Measurements from ENCODE around the gene GAS2L2. TPM values are rescaled to one million over a fixed set of nuclear protein-coding genes. Genes with fewer than 3 reads are reported as not detected.
"Not testable (repeated sequence)": the region's sequence is repeated elsewhere in the genome, so short reads cannot be mapped to it uniquely, and the experiment has no call there.

Gene GAS2L2
- total RNA-seq, 2 experiments from 2014 or later, result 0.27 to 0.34 TPM

DNA sequence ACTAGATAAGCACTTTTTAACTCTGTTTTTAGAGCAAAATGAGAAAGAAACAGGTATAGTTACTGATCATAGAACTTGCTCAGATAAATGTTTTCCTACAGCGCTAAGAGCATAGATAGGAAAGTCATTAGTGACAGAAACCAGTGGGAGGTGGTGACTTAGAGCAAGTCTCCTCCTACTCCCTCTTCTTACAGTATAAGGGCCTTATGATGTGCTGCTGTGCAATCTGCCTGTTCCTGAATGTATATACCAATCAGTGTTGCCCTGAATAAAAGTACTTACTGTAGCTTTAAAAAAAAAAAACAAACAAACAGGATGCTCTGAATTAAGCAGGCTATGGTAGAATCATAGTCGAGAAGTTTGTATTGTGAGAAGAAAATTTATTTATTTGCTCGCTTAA, 44.9 kb downstream of the GAS2L2 start:
- CTCF ChIA-PET, result no interaction called here
- Mint-ChIP-seq H3K27me3 (no peaks in the 10 kb centered on the region), H3K4me3 (no peak overlapping the region), H3K4me1 (ENCODE audit: low read depth) (peaks cover 26% of the 10 kb centered on the region), H3K36me3 (ENCODE audit: low read depth) (peaks cover 27% of the 10 kb centered on the region), H3K27ac (no peak overlapping the region), H3K9me3 (no peaks in the 10 kb centered on the region)
- DNase-seq (no peak), ATAC-seq (peak; percentile 58)
- POLR2A ChIA-PET, result no interaction called here
- intact Hi-C loops (cut with micrococcal nuclease), result no loop called here
- TF ChIP-seq, protein P1, sequence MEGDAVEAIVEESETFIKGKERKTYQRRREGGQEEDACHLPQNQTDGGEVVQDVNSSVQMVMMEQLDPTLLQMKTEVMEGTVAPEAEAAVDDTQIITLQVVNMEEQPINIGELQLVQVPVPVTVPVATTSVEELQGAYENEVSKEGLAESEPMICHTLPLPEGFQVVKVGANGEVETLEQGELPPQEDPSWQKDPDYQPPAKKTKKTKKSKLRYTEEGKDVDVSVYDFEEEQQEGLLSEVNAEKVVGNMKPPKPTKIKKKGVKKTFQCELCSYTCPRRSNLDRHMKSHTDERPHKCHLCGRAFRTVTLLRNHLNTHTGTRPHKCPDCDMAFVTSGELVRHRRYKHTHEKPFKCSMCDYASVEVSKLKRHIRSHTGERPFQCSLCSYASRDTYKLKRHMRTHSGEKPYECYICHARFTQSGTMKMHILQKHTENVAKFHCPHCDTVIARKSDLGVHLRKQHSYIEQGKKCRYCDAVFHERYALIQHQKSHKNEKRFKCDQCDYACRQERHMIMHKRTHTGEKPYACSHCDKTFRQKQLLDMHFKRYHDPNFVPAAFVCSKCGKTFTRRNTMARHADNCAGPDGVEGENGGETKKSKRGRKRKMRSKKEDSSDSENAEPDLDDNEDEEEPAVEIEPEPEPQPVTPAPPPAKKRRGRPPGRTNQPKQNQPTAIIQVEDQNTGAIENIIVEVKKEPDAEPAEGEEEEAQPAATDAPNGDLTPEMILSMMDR (IDR thresholded peaks at IDR 0.05), result no peak

DNA sequence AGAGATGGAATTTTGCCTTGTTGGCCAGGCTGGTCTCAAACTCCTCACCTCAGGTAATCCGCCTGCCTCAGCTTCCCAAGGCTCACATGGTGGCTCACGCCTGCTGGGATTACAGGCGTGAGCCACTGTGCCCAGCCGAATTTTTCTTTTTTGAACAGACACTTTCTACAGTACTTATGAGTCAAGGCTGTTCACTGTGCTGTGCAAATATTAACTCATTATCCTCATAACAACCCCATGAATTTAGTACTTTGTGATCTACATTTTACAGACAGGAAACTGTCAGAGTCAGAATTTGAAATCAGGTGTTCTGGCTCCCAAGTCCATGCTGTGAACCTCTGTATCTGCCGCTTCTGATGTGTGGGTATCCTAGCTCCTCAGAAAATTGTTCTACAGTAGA, 47.3 kb downstream of the GAS2L2 start:
- H3K36me3 Mint-ChIP-seq (ENCODE audit: low read depth), result peaks cover 34% of the 10 kb centered on the region
- DNase-seq, result no peak

DNA sequence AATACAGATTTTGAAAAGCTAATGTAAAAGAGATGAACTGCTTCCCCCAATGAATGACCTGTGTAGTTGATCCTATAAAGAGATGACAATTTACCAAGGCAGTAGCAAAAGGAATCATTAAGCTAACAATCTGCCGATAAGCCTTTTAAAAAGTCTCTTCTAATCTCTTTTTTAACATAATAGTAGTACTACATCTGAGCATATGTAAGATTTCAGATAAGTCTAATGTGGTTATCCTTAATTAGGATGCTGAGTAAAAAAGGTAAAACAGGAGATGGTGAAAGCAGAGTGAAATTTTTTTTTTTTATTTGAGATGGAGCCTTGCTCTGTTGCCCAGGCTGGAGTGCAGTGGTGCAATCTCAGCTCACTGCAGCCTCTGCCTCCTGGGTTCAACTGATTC, 47.8 kb downstream of the GAS2L2 start:
- Mint-ChIP-seq H3K4me3 (no peak overlapping the region), H3K9me3 (no peaks in the 10 kb centered on the region), H3K27me3 (no peaks in the 10 kb centered on the region), H3K4me1 (ENCODE audit: low read depth) (peaks cover 22% of the 10 kb centered on the region), H3K27ac (no peak overlapping the region), H3K36me3 (ENCODE audit: low read depth) (peaks cover 30% of the 10 kb centered on the region)
- TF ChIP-seq, protein P1 (IDR thresholded peaks at IDR 0.05), result no peak
- CTCF ChIA-PET, result interaction anchor here (1.1 to 2.1 kb wide), 2 partner anchors 10 to 42 kb away, joined by 5 read pairs; no protein-coding TSS in a partner anchor
- intact Hi-C loops (cut with micrococcal nuclease), result no loop called here
- DNase-seq (no peak), ATAC-seq (no peak)
- POLR2A ChIA-PET, result interaction anchor here (0.7 to 1.3 kb wide), 2 partner anchors 13 to 20 kb away, joined by 3 read pairs; no protein-coding TSS in a partner anchor

More for the DNA sequence above, 47.3 kb downstream of the GAS2L2 start:
- Mint-ChIP-seq H3K27me3 (no peaks in the 10 kb centered on the region), H3K4me3 (no peak overlapping the region), H3K4me1 (ENCODE audit: low read depth) (peaks cover 25% of the 10 kb centered on the region), H3K9me3 (no peaks in the 10 kb centered on the region), H3K27ac (no peak overlapping the region)
- ATAC-seq, result no peak
- TF ChIP-seq, protein P1 (IDR thresholded peaks at IDR 0.05), result no peak
- ChIA-PET POLR2A (interaction anchor here (0.7 to 1.3 kb wide), 2 partner anchors 12 to 20 kb away, joined by 3 read pairs; no protein-coding TSS in a partner anchor), CTCF (interaction anchor here (1.1 kb wide), 1 partner anchor 10 kb away, joined by 5 read pairs; no protein-coding TSS in a partner anchor)
- intact Hi-C loops (cut with micrococcal nuclease), result no loop called here

DNA sequence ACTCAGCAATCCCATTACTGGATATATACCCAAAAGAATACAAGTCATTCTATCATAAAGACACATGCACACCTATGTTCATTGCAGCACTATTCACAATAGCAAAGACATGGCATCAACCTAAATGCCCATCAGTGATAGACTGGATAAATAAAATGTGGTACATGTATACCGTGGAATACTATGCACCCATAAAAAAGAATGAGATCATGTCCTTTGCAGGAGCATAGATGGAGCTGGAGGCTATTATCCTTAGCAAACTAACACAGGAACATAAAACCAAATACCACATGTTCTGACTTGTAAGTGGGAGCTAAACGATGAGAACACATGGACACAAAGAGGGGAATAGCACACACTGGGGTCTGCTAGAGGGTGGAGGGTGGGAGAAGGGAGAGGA, 49.7 kb downstream of the GAS2L2 start:
- H3K27me3 Mint-ChIP-seq; intact Hi-C loops (cut with micrococcal nuclease); ATAC-seq; H3K9me3 Mint-ChIP-seq; H3K4me3 Mint-ChIP-seq; H3K27ac Mint-ChIP-seq; DNase-seq: not testable (repeated sequence)
- Mint-ChIP-seq H3K36me3 (ENCODE audit: low read depth) (peaks cover 26% of the 10 kb centered on the region), H3K4me1 (ENCODE audit: low read depth) (peaks cover 13% of the 10 kb centered on the region)
- CTCF ChIA-PET, result interaction anchor here (1.1 to 2.1 kb wide), 2 partner anchors 44 to 61 kb away, joined by 5 read pairs; no protein-coding TSS in a partner anchor
- POLR2A ChIA-PET, result interaction anchor here (0.7 kb wide), 1 partner anchor 33 kb away, joined by 3 read pairs; no protein-coding TSS in a partner anchor

DNA sequence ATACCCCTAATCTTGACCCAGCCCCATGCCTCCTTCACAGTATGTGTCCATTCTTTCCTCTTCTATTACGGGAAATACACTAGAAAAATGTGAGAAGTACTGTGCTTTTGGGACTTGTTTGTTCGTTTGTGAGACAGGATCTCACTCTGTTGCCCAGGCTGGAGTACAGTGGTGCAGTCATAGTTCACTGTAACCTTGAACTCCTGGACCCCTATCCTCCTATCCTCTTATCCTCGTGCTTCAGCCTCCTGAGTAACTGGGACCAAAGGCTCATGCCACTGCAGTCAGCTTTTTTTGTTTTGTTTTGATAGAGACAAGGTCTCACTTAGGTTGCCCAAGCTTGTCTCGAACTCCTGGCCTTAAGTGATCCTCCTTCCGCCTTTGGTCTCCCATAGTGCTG, 51.5 kb downstream of the GAS2L2 start:
- DNase-seq (no peak), ATAC-seq (no peak)
- ChIA-PET POLR2A (interaction anchor here (0.7 kb wide), 1 partner anchor 9 kb away, joined by 3 read pairs; no protein-coding TSS in a partner anchor), CTCF (no interaction called here)
- no peaks in the 10 kb centered on the region for H3K9me3 Mint-ChIP-seq
- TF ChIP-seq, protein P1 (IDR thresholded peaks at IDR 0.05), result no peak
- intact Hi-C loops (cut with micrococcal nuclease), result no loop called here
- H3K27me3 Mint-ChIP-seq, result no peaks in the 10 kb centered on the region
- H3K36me3 Mint-ChIP-seq (ENCODE audit: low read depth), result peaks cover 30% of the 10 kb centered on the region
- H3K4me3 Mint-ChIP-seq, result no peak overlapping the region
- no peak overlapping the region for H3K27ac Mint-ChIP-seq
- H3K4me1 Mint-ChIP-seq (ENCODE audit: low read depth), result no peaks in the 10 kb centered on the region

All from activated CD8-positive, alpha-beta T cell treated with anti-CD3 and anti-CD28 coated beads for 36 hours (primary cell).